ENCODE results near the gene SUFU.

The SUFU gene

GRCh38 chr10:102681696-102682095 lies 177.9 kb downstream of the SUFU start:
- DNase-seq (ENCODE audit: insufficient read length, low spot score) (no peak), FAIRE-seq (no peak)

GRCh38 chr10:102682416-102682815 lies 178.6 kb downstream of the SUFU start:
- no peak for FAIRE-seq
- DNase-seq (ENCODE audit: insufficient read length, low spot score) = no peak

GRCh38 chr10:102682981-102683380 lies 179.2 kb downstream of the SUFU start:
- FAIRE-seq (no peak), DNase-seq (ENCODE audit: insufficient read length, low spot score) (no peak)
